SK-N-SH (cell line): ENCODE data around the gene PPP2R5B. TPM values are rescaled to one million over a fixed set of nuclear protein-coding genes. Genes with fewer than 3 reads are reported as not detected.

Experiments used
- CTCF ChIA-PET: fragments of 300-600, 350-600 bp; formaldehyde crosslinking; extraction: SDS; loops from one replicate; lab custom pipeline; 2021; lab: Yijun Ruan, JAX
- POLR2A ChIA-PET: fragments of 350-600 bp; sonication (Branson Sonifier 250); formaldehyde crosslinking; extraction: SDS; loops from one replicate; lab custom pipeline; 2020; ENCODE audit warnings: antibody characterized with exemption, inconsistent platforms; lab: Yijun Ruan, JAX
- DNase-seq: peaks from one replicate; pipeline ENCODE4 v3.0.0; 2012
- H2AFZ ChIP-seq: fragments of 200-600 bp; sonication (generic); 2 replicates; pipeline ENCODE4 v1.8.1; 2016; ENCODE audit warnings: antibody characterized with exemption, mild to moderate bottlenecking, low read depth
- H3F3A ChIP-seq: fragments of 200-600 bp; sonication (generic); replicated peaks from 2 replicates; pipeline ENCODE3; 2016; ENCODE audit warnings: antibody characterized with exemption, mild to moderate bottlenecking; ENCODE audit not compliant: insufficient read depth
- H3K27ac ChIP-seq, 2 experiments: fragments of 200-500 bp in 1 of 2; fragments of 200-600 bp in 1 of 2; sonication (Bioruptor generic) in 1 of 2; sonication (generic), shearing (Covaris generic) in 1 of 2; 2 replicates each; pipeline versions ENCODE4 v1.5.1 to v1.6.1; 2014 to 2016; ENCODE audit warnings: low read depth in 2 of 2, inconsistent platforms in 1 of 2, low read length in 1 of 2, mild to moderate bottlenecking in 1 of 2, mixed read lengths in 1 of 2
- H3K27me3 ChIP-seq: fragments of 200-600 bp; sonication (generic), shearing (Covaris generic); 2 replicates; pipeline ENCODE4 v1.6.1; 2016; ENCODE audit warnings: mixed run types; ENCODE audit not compliant: insufficient read depth
- H3K36me3 ChIP-seq, 2 experiments: fragments of 200-500 bp in 1 of 2; fragments of 200-600 bp in 1 of 2; sonication (Bioruptor generic) in 1 of 2; sonication (generic) in 1 of 2; replicated peaks in 1 of 2; 2 replicates each; pipeline versions ENCODE3 to v1.5.1; 2014 to 2016; ENCODE audit warnings: low read length in 1 of 2, mild to moderate bottlenecking in 1 of 2; ENCODE audit not compliant: insufficient read depth in 2 of 2, control insufficient read depth in 1 of 2
- H3K4me1 ChIP-seq, 2 experiments: fragments of 200-500 bp in 1 of 2; fragments of 200-600 bp in 1 of 2; sonication (Bioruptor generic) in 1 of 2; sonication (generic), shearing (Covaris generic) in 1 of 2; 2 replicates each; pipeline versions ENCODE4 v1.5.1 to v1.6.1; 2014 to 2016; ENCODE audit warnings: low read depth in 1 of 2, low read length in 1 of 2, mixed run types in 1 of 2; ENCODE audit not compliant: insufficient read depth in 2 of 2, control insufficient read depth in 1 of 2
- H3K4me2 ChIP-seq: fragments of 200-600 bp; sonication (generic), shearing (Covaris generic); 2 replicates; pipeline ENCODE4 v1.6.1; 2017; ENCODE audit warnings: mixed run types
- H3K4me3 ChIP-seq, 2 experiments: fragments of 200-500 bp in 1 of 2; fragments of 200-600 bp in 1 of 2; sonication (Bioruptor generic) in 1 of 2; sonication (generic), shearing (Covaris generic) in 1 of 2; 2 replicates each; pipeline versions ENCODE4 v1.5.1 to v1.8.1; 2014 to 2016; ENCODE audit warnings: low read depth in 2 of 2, inconsistent platforms in 1 of 2, low read length in 1 of 2, mild to moderate bottlenecking in 1 of 2, mixed read lengths in 1 of 2, moderate library complexity in 1 of 2
- H3K79me2 ChIP-seq: fragments of 200-600 bp; sonication (generic); 2 replicates; pipeline ENCODE4 v1.8.1; 2017; ENCODE audit warnings: mild to moderate bottlenecking; ENCODE audit not compliant: insufficient read depth
- H3K9ac ChIP-seq: fragments of 200-600 bp; sonication (generic); 2 replicates; pipeline ENCODE4 v1.6.1; 2017; ENCODE audit warnings: mixed run types
- H3K9me2 ChIP-seq: fragments of 200-600 bp; sonication (generic); 2 replicates; pipeline ENCODE4 v1.6.1; 2017; ENCODE audit warnings: mixed run types
- H3K9me3 ChIP-seq: fragments of 200-600 bp; sonication (generic); 2 replicates; pipeline ENCODE4 v1.6.1; 2017; ENCODE audit warnings: mixed run types, mild to moderate bottlenecking, moderate library complexity
- H4K20me1 ChIP-seq: fragments of 200-600 bp; sonication (generic); 2 replicates; pipeline ENCODE4 v1.6.1; 2017; ENCODE audit warnings: mild to moderate bottlenecking, mixed run types; ENCODE audit not compliant: insufficient read depth
- CHD2 ChIP-seq: fragments of 150-350 bp; IDR thresholded peaks from 2 replicates; pipeline ENCODE4 v1.6.1; 2018; ENCODE audit warnings: low read length; ENCODE audit not compliant: partially characterized antibody
- GATA2 ChIP-seq: sonication (generic); formaldehyde crosslinking; IDR thresholded peaks from 2 replicates; pipeline ENCODE4 v1.5.0; 2020; ENCODE audit warnings: mild to moderate bottlenecking, missing genetic modification reagents
- MXI1 ChIP-seq: IDR thresholded peaks from 2 replicates; pipeline ENCODE4 v1.6.1; 2012; ENCODE audit warnings: mild to moderate bottlenecking, low read depth, low read length, improper control_type of control experiment
- NFIC ChIP-seq: IDR thresholded peaks from 2 replicates; pipeline ENCODE4 v1.4.0; 2012; ENCODE audit warnings: borderline replicate concordance
- RAD21 ChIP-seq: IDR thresholded peaks from 2 replicates; pipeline ENCODE4 v1.6.1; 2012; ENCODE audit warnings: mild to moderate bottlenecking, low read length
- RFX5 ChIP-seq: IDR thresholded peaks from 2 replicates; pipeline ENCODE4 v1.6.1; 2012; ENCODE audit warnings: mild to moderate bottlenecking, improper control_type of control experiment, low read length
- SMC3 ChIP-seq: IDR thresholded peaks from 2 replicates; pipeline ENCODE4 v1.6.1; 2012; ENCODE audit warnings: low read depth, low read length, improper control_type of control experiment
- YY1 ChIP-seq: IDR thresholded peaks from 2 replicates; pipeline ENCODE4 v1.4.0; 2012; ENCODE audit warnings: low read depth, mild to moderate bottlenecking
- WGBS: methylation state at CpG from one replicate; pipeline ENCODE4 v1.1.6; 2017; ENCODE audit warnings: low lambda C conversion rate; 5-methylcytosine and 5-hydroxymethylcytosine counted together
- polyA plus RNA-seq, 3 experiments: library from polyadenylated mRNA; depleted of rRNA; stranded (reverse); fragments of >200 nt; gene quantifications; 2 replicates each; pipeline ENCODE4 v1.2.3, GENCODE V29; 2012
- TF ChIP-seq, protein P1 (sequence below): IDR thresholded peaks from 2 replicates; pipeline ENCODE4 v1.4.0; 2012; ENCODE audit warnings: low read depth, borderline replicate concordance
- TF ChIP-seq, protein P2 (sequence below): fragments of 150-350 bp; IDR thresholded peaks from 2 replicates; pipeline ENCODE4 v1.6.1; 2017; ENCODE audit warnings: antibody characterized with exemption, low read length, low read depth, borderline replicate concordance
- TF ChIP-seq, protein P3 (sequence below): fragments of 200-600 bp; sonication (generic); IDR thresholded peaks from 2 replicates; pipeline ENCODE4 v1.6.1; 2017; ENCODE audit warnings: antibody characterized with exemption, mild to moderate bottlenecking, moderate library complexity

The PPP2R5B gene
- polyA plus RNA-seq, 1 of the 3 experiments (the other 2 are of a cell fraction) = 15.1 TPM

DNA sequence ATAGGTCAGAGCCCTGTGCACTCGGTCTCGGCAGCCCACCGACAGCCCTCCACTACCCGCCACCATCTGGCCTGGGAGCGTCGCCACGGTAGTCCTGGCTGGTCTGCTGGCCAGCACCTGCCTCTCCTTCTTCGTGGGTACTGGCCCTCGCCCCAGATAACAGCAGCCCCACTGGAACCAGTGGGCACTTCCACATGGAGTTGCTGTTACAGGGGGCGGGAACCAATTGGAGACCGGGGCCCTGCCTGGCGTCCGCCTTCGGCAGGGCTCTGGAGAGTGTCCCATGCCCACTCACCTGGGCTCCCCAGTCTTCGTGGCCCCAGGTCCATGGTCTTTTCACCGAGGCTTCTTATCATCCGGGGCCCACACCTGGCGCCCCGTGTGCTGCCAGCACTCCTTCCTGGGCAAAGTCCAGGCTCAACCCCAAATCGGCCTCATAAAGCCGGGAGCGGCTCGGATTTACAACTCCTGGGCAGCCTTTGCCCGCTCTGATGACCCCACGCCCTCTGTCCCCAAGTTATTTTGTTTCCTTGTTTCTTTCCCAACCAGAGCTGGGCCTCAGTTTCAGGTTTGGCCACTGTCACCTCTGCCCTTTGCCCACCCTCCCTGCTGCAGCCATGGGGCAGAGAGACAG, 33.2 kb upstream of the PPP2R5B start (continued):
- TF ChIP-seq, protein P1, sequence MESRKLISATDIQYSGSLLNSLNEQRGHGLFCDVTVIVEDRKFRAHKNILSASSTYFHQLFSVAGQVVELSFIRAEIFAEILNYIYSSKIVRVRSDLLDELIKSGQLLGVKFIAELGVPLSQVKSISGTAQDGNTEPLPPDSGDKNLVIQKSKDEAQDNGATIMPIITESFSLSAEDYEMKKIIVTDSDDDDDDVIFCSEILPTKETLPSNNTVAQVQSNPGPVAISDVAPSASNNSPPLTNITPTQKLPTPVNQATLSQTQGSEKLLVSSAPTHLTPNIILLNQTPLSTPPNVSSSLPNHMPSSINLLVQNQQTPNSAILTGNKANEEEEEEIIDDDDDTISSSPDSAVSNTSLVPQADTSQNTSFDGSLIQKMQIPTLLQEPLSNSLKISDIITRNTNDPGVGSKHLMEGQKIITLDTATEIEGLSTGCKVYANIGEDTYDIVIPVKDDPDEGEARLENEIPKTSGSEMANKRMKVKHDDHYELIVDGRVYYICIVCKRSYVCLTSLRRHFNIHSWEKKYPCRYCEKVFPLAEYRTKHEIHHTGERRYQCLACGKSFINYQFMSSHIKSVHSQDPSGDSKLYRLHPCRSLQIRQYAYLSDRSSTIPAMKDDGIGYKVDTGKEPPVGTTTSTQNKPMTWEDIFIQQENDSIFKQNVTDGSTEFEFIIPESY = no peak
- TF ChIP-seq SMC3 = no peak
- TF ChIP-seq CHD2 = no peak
- no peak for TF ChIP-seq GATA2 (CRISPR knock-in tag)
- TF ChIP-seq, protein P2, sequence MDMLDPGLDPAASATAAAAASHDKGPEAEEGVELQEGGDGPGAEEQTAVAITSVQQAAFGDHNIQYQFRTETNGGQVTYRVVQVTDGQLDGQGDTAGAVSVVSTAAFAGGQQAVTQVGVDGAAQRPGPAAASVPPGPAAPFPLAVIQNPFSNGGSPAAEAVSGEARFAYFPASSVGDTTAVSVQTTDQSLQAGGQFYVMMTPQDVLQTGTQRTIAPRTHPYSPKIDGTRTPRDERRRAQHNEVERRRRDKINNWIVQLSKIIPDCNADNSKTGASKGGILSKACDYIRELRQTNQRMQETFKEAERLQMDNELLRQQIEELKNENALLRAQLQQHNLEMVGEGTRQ = no peak
- TF ChIP-seq MXI1 = no peak
- TF ChIP-seq, protein P3, sequence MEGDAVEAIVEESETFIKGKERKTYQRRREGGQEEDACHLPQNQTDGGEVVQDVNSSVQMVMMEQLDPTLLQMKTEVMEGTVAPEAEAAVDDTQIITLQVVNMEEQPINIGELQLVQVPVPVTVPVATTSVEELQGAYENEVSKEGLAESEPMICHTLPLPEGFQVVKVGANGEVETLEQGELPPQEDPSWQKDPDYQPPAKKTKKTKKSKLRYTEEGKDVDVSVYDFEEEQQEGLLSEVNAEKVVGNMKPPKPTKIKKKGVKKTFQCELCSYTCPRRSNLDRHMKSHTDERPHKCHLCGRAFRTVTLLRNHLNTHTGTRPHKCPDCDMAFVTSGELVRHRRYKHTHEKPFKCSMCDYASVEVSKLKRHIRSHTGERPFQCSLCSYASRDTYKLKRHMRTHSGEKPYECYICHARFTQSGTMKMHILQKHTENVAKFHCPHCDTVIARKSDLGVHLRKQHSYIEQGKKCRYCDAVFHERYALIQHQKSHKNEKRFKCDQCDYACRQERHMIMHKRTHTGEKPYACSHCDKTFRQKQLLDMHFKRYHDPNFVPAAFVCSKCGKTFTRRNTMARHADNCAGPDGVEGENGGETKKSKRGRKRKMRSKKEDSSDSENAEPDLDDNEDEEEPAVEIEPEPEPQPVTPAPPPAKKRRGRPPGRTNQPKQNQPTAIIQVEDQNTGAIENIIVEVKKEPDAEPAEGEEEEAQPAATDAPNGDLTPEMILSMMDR = no peak
- no peak for TF ChIP-seq RFX5
- no peak for TF ChIP-seq YY1
- TF ChIP-seq, all 33 proteins: peak for 0

DNA sequence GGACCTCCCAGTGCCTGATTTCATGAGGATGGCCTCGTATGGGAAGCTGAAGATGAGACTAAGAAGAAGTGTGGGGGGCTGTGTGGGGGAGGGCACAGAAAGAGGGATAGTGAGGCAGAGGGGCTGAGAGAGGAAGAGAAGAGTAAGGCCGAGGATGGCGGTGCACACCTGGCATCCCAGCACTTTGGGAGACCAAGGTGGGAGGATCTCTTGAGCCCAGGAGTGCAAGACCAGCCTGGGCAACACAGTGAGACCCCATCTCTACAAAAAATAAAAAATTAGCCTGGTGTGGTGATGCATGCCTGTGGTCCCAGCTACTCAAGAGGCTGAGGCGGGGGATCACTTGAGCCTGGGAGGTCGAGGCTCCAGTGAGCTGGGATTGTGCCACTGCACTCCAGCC, 32.6 kb upstream of the PPP2R5B start:
- POLR2A ChIA-PET = interaction anchor here (0.5 to 0.7 kb wide), 2 partner anchors 9 to 56 kb away, joined by 4 read pairs; no protein-coding TSS in a partner anchor
- Histone ChIP-seq H3K4me3 (no peak overlapping the region), H3K9me3 (no peaks in the 10 kb centered on the region), H3K4me2 (no peak overlapping the region), H3K36me3 (no peaks in the 10 kb centered on the region), H4K20me1 (no peaks in the 10 kb centered on the region)
- 63% methylated on average over 5 of the region's 5 CpGs for WGBS
- no peak for TF ChIP-seq RAD21
- no peak for TF ChIP-seq NFIC
- TF ChIP-seq, all 33 proteins: peak for 0
- peaks cover 0 to 15% of the 10 kb centered on the region in 2 experiments; a peak in 1 of 4 replicates for H3K4me1 ChIP-seq
- no peak for DNase-seq
- H3K9me2 ChIP-seq = no peaks in the 10 kb centered on the region
- H3K27ac ChIP-seq = no peak overlapping the region
- CTCF ChIA-PET = interaction anchor here (0.7 to 26.7 kb wide), 5 partner anchors 14 to 122 kb away, joined by 3 to 530 read pairs (median 3); partner anchors contain the start of genes ARL2 and CDC42BPG
- H3F3A ChIP-seq = no peaks in the 10 kb centered on the region
- H2AFZ ChIP-seq = no peak overlapping the region
- H3K9ac ChIP-seq = no peak overlapping the region
- H3K27me3 ChIP-seq = no peaks in the 10 kb centered on the region
- no peaks in the 10 kb centered on the region for H3K79me2 ChIP-seq
